Neuron (in vitro differentiated cells): Measurements from ENCODE around the gene SLC32A1.

ENCODE experiments used
- H2AFZ ChIP-seq: one replicate; pipeline ENCODE4 v1.6.1; 2013; ENCODE audit warnings: low read depth, mild to moderate bottlenecking, inconsistent platforms, low read length, moderate library complexity
- H3K27me3 ChIP-seq: one replicate; pipeline ENCODE4 v1.6.1; 2013; ENCODE audit warnings: low read length; ENCODE audit not compliant: insufficient read depth
- H3K36me3 ChIP-seq: one replicate; pipeline ENCODE4 v1.6.1; 2013; ENCODE audit warnings: low read length; ENCODE audit not compliant: insufficient read depth
- H3K4me1 ChIP-seq: one replicate; pipeline ENCODE4 v1.6.1; 2013; ENCODE audit warnings: low read length; ENCODE audit not compliant: insufficient read depth
- H3K4me3 ChIP-seq: 2 replicates; pipeline ENCODE4 v1.5.1; 2013; ENCODE audit warnings: mild to moderate bottlenecking, low read length, moderate library complexity
- H3K9me3 ChIP-seq: one replicate; pipeline ENCODE4 v1.6.1; 2013; ENCODE audit warnings: low read length

SLC32A1 gene

DNA sequence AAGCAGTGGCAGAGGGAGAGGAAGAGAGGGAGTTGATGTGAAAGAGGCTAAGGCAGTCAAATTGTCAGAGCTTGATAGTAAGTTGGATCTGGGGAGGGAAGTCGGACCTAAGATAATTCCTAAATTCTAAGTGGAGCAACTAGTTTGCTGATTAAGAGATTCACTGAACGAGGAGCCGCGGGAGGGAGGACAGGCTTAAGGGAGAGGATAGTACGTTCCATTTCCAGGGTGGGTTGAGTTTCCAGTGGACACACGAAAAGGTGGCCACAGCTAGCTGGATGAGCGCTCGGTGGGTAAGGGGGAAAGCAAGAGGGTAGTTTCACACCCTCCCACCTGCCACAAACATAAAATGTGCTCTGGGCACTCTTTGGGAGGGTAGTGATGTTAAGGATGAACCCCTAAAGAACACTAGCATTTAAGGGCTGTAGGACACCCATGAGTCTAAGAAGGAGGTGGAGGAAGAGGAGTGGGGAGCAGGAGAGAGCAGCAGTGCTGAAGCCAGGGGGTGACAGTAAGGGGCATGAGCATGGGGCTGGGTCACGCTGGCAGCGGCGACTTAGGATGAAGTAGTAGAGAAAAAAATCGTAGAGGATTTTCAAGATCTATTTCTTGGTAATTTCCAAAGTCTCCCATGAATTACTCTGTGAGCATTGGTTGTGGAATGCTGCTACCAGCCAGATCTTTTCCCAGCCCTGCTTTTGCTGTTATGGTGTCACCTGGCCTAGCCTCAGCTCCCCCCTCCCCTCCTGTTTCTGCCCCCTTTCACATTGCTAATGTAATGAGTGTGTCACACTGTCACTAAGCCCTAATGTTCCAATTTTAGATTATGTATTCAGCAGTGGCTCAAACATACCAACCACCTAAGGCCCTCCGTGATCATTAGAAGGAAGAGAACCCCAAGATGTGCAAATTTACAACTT is 45.4 kb downstream of the SLC32A1 start:
- peaks cover 87% of the 10 kb centered on the region for H3K36me3 ChIP-seq
- H2AFZ ChIP-seq = no peak overlapping the region
- H3K9me3 ChIP-seq = peaks cover 15% of the 10 kb centered on the region
- no peak overlapping the region for H3K4me3 ChIP-seq
- no peaks in the 10 kb centered on the region for H3K27me3 ChIP-seq
- H3K4me1 ChIP-seq = no peaks in the 10 kb centered on the region

DNA sequence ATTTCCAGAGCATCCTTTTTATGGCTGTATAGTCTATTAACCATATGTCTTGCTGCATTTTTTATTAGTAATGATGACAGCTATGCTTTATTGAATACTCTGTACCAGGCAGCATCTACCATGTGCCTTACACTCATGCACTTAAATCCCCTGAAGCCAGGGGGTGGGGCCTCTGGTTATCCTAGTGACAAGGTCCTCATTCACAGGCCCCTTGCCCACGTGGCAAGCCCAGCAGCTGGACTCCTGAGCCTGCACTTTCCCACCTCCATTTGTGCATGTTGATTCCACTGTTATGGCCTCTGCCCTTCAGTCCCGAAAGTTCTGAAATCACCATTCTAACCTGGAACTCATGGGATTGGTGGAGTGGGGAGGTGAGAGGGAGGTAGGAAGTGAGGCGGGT is 46.3 kb downstream of the SLC32A1 start:
- no peak overlapping the region for H2AFZ ChIP-seq
- H3K9me3 ChIP-seq = peaks cover 15% of the 10 kb centered on the region
- no peaks in the 10 kb centered on the region for H3K4me1 ChIP-seq
- no peak overlapping the region for H3K4me3 ChIP-seq
- peaks cover 82% of the 10 kb centered on the region for H3K36me3 ChIP-seq
- no peaks in the 10 kb centered on the region for H3K27me3 ChIP-seq

DNA sequence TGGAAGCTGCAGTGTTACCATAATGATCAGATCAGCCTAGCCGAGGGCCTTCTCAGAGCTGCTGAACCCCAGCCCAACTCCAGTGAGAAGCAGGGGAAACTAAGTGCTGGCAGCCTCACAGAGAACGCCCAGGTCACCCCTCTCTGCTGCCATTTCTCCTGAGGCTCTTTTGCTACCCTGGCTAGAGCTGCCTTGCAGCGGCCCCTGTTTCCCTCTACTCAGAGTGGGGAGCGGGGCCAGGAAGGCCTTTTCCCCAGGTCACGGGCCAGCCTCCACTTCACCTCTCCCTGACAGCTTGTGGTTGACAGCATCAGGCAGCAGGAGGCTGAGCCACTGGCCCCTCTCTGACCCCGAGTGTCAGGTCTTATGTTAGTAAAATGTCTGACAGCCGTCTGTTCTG is 46.7 kb downstream of the SLC32A1 start:
- H3K36me3 ChIP-seq = peaks cover 78% of the 10 kb centered on the region
- H3K27me3 ChIP-seq = no peaks in the 10 kb centered on the region
- H3K9me3 ChIP-seq = peaks cover 15% of the 10 kb centered on the region
- H3K4me1 ChIP-seq = no peaks in the 10 kb centered on the region
- no peak overlapping the region for H2AFZ ChIP-seq
- no peak overlapping the region for H3K4me3 ChIP-seq

DNA sequence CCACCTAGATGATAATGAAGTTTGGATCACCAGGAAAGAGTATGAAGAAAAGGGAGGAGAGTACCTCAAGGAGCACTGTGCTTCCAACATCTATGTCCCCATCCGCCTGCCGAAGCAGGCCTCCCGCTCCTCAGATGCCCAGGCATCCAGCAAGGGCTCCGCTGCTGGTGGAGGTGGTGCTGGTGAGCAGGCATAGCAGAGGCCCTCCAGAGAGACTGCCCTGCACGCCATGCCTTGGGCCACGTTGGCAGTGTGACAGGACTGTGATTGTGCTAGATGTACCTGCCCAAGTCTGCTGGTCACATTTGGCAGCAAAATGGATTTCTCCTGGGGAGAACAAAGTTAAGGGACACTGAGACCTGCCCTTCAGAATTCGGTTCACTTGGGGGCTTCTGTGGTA is 47.3 kb downstream of the SLC32A1 start:
- peaks cover 72% of the 10 kb centered on the region for H3K36me3 ChIP-seq
- no peak overlapping the region for H3K4me3 ChIP-seq
- no peaks in the 10 kb centered on the region for H3K4me1 ChIP-seq
- H3K27me3 ChIP-seq = no peaks in the 10 kb centered on the region
- no peak overlapping the region for H2AFZ ChIP-seq
- H3K9me3 ChIP-seq = peaks cover 18% of the 10 kb centered on the region

DNA sequence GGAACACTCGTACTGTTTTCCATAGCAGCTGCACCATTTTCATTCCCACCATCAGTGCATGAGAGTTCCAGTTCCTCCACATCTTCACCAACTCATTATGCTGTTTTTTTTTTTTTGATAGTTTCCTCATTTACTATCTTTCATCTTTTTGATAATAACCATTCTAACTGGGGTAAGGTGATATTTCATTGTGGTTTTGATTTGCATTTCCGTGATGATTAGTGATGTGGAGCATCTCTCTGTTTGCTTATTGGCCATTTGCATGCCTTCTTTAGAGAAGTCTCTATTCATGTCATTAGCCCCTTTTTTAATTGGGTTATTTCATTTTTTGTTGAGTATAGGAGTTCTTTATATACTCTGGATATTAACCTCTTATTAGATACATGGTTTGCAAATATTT is 49.9 kb downstream of the SLC32A1 start:
- Histone ChIP-seq H2AFZ (no peak overlapping the region), H3K27me3 (no peaks in the 10 kb centered on the region), H3K9me3 (peaks cover 18% of the 10 kb centered on the region), H3K4me3 (no peak overlapping the region), H3K4me1 (no peaks in the 10 kb centered on the region), H3K36me3 (peaks cover 49% of the 10 kb centered on the region)

DNA sequence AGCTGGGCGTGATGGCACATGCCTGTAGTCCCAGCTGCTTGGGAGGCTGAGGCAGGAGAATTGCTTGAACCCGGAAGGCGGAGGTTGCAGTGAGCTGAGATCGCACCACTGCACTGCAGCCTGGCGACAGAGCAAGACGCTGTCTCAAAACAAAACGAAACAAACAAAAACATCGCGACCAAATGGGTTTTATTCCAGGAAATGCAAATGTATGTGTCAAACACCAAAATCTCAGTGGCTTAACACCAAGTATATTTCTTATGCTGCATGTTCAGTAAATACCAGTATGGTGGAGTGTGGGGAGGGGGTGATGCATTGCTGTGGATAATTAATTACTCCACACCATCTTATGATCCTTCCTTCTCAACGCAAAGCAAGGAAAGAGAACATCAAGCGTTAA is 52.1 kb downstream of the SLC32A1 start:
- peaks cover 13% of the 10 kb centered on the region for H3K4me1 ChIP-seq
- H3K9me3 ChIP-seq = peaks cover 18% of the 10 kb centered on the region
- H3K27me3 ChIP-seq = no peaks in the 10 kb centered on the region
- no peak overlapping the region for H3K4me3 ChIP-seq
- peaks cover 31% of the 10 kb centered on the region for H3K36me3 ChIP-seq
- H2AFZ ChIP-seq = no peak overlapping the region
